ENCODE results near the gene FAM151A.
"Not testable (repeated sequence)": the region's sequence is repeated elsewhere in the genome, so short reads cannot be mapped to it uniquely, and the experiment has no call there.

The FAM151A gene

GRCh38 chr1:54636461-54637446 lies 13.4 kb upstream of the FAM151A start:
- not testable (repeated sequence) for DNase-seq (ENCODE audit: low spot score)

GRCh38 chr1:54635804-54636203 lies 12.5 kb upstream of the FAM151A start:
- not testable (repeated sequence) for DNase-seq (ENCODE audit: low spot score)

- no peak for DNase-seq (ENCODE audit: low spot score)
Observed at GRCh38 chr1:54627196-54627595, 3.9 kb upstream of the FAM151A start.

- no peak for DNase-seq (ENCODE audit: low spot score)
Observed at GRCh38 chr1:54624466-54625464, 1.4 kb upstream of the FAM151A start.

GRCh38 chr1:54619749-54620148 lies 3.6 kb downstream of the FAM151A start:
- DNase-seq (ENCODE audit: low spot score), result no peak

GRCh38 chr1:54615531-54616279 lies 7.6 kb downstream of the FAM151A start:
- DNase-seq (ENCODE audit: low spot score), result no peak

GRCh38 chr1:54614563-54614962 lies 8.8 kb downstream of the FAM151A start:
- DNase-seq (ENCODE audit: low spot score), result no peak

GRCh38 chr1:54614024-54614423 lies 9.3 kb downstream of the FAM151A start:
- no peak for DNase-seq (ENCODE audit: low spot score)

GRCh38 chr1:54611621-54612020 lies 11.7 kb downstream of the FAM151A start:
- DNase-seq (ENCODE audit: low spot score), result no peak

GRCh38 chr1:54610601-54611580 lies 12.4 kb downstream of the FAM151A start:
- no peak for DNase-seq (ENCODE audit: low spot score)

GRCh38 chr1:54610048-54610447 lies 13.3 kb downstream of the FAM151A start:
- no peak for DNase-seq (ENCODE audit: low spot score)

- DNase-seq (ENCODE audit: low spot score), result no peak
Observed at GRCh38 chr1:54609301-54609921, 13.9 kb downstream of the FAM151A start.

GRCh38 chr1:54608566-54609230 lies 14.6 kb downstream of the FAM151A start:
- no peak for DNase-seq (ENCODE audit: low spot score)

GRCh38 chr1:54607821-54608565 lies 15.3 kb downstream of the FAM151A start:
- DNase-seq (ENCODE audit: low spot score), result no peak

GRCh38 chr1:54606990-54607325 lies 16.4 kb downstream of the FAM151A start:
- DNase-seq (ENCODE audit: low spot score), result no peak

- DNase-seq (ENCODE audit: low spot score), result no peak
Observed at GRCh38 chr1:54606096-54606989, 17.0 kb downstream of the FAM151A start.

- no peak for DNase-seq (ENCODE audit: low spot score)
Observed at GRCh38 chr1:54604572-54605370, 18.6 kb downstream of the FAM151A start.

All from COLO829 (cell line).